Peyer's patch (tissue), 4 donors: ENCODE data around the gene CACNA1S. TPM values are rescaled to one million over a fixed set of nuclear protein-coding genes. Genes with fewer than 3 reads are reported as not detected.

Experiments
- DNase-seq, 3 donors: peaks; one replicate each; pipeline ENCODE4 v3.0.0-alpha.2; 2017 to 2019
- H3K27ac ChIP-seq, 4 donors: fragments of 200-600 bp; sonication (generic); one replicate each; pipeline ENCODE4 v1.5.1; 2016 to 2019
- H3K27me3 ChIP-seq, 2 donors: fragments of 200-600 bp; sonication (generic); one replicate each; pipeline ENCODE4 v1.5.1; 2019
- H3K36me3 ChIP-seq, 3 donors: fragments of 200-600 bp; sonication (generic); one replicate each; pipeline ENCODE4 v1.5.1; 2016 to 2019
- H3K4me1 ChIP-seq, 4 donors: fragments of 200-600 bp; sonication (generic); one replicate each; pipeline ENCODE4 v1.5.1; 2016 to 2019
- H3K4me3 ChIP-seq, 4 donors: fragments of 200-600 bp; sonication (generic); 1 replicate in 3 of 4; 2 replicates in 1 of 4; pipeline ENCODE4 v1.5.1; 2016 to 2019; ENCODE audit warnings: mild to moderate bottlenecking in 1 of 4
- H3K9me3 ChIP-seq, 4 donors: fragments of 200-600 bp; sonication (generic); one replicate each; pipeline ENCODE4 v1.5.1; 2016 to 2019; ENCODE audit warnings: mild to moderate bottlenecking in 1 of 4
- CTCF ChIP-seq, 6 experiments: fragments of 450-650 bp in 4 of 6; fragments of 200-600 bp in 2 of 6; sonication (generic) in 1 of 6; IDR thresholded peaks; one replicate each; pipeline ENCODE4 v1.5.1; 2017 to 2019; ENCODE audit warnings: antibody characterized with exemption in 6 of 6, mild to moderate bottlenecking in 3 of 6, moderate library complexity in 1 of 6
- POLR2A ChIP-seq, 2 donors: fragments of 450-650 bp; IDR thresholded peaks; one replicate each; pipeline ENCODE4 v1.5.1; 2017; ENCODE audit warnings: antibody characterized with exemption in 2 of 2, mild to moderate bottlenecking in 2 of 2, moderate library complexity in 2 of 2
- total RNA-seq, 4 donors: library from RNA; depleted of rRNA; stranded (reverse); fragments of >200 nt; gene quantifications; one replicate each; pipeline ENCODE4 v1.1.0, GENCODE V29; 2016

The CACNA1S gene
- total RNA-seq, 4 donors from 2014 or later, result not detected

- no peak for DNase-seq
- Histone ChIP-seq H3K27ac (no peak overlapping the region), H3K4me3 (no peak overlapping the region), H3K36me3 (peaks cover 0 to 50% (median 0%) of the 10 kb centered on the region in 3 donors), H3K27me3 (no peaks in the 10 kb centered on the region), H3K4me1 (no peaks in the 10 kb centered on the region), H3K9me3 (no peaks in the 10 kb centered on the region)
- TF ChIP-seq POLR2A (IDR thresholded peaks at IDR 0.05) (no peak), CTCF (IDR thresholded peaks at IDR 0.05) (no peak)
Measured at GRCh38 chr1:201146626-201147390, 34.6 kb upstream of the CACNA1S start.

GRCh38 chr1:201145816-201146215 is 33.6 kb upstream of the CACNA1S start:
- no peak for TF ChIP-seq CTCF (IDR thresholded peaks at IDR 0.05)
- no peak for TF ChIP-seq POLR2A (IDR thresholded peaks at IDR 0.05)
- no peak overlapping the region for H3K27ac ChIP-seq
- no peak for DNase-seq
- no peak overlapping the region for H3K4me3 ChIP-seq
- no peaks in the 10 kb centered on the region for H3K9me3 ChIP-seq
- peaks cover 0 to 50% (median 0%) of the 10 kb centered on the region in 3 donors for H3K36me3 ChIP-seq
- no peaks in the 10 kb centered on the region for H3K4me1 ChIP-seq
- H3K27me3 ChIP-seq, result no peaks in the 10 kb centered on the region

- Histone ChIP-seq H3K36me3 (peaks cover 0 to 56% (median 0%) of the 10 kb centered on the region in 3 donors), H3K27me3 (no peaks in the 10 kb centered on the region), H3K4me3 (no peak overlapping the region), H3K9me3 (no peaks in the 10 kb centered on the region), H3K27ac (no peak overlapping the region), H3K4me1 (no peaks in the 10 kb centered on the region)
- no peak for TF ChIP-seq POLR2A (IDR thresholded peaks at IDR 0.05)
- TF ChIP-seq CTCF (IDR thresholded peaks at IDR 0.05), result no peak
- no peak for DNase-seq
Measured at GRCh38 chr1:201145132-201145531, 32.9 kb upstream of the CACNA1S start.

- DNase-seq, result no peak
- Histone ChIP-seq H3K4me3 (no peak overlapping the region), H3K9me3 (no peaks in the 10 kb centered on the region), H3K27me3 (no peaks in the 10 kb centered on the region), H3K4me1 (no peaks in the 10 kb centered on the region), H3K27ac (no peak overlapping the region), H3K36me3 (peaks cover 0 to 56% (median 0%) of the 10 kb centered on the region in 3 donors)
- TF ChIP-seq CTCF (IDR thresholded peaks at IDR 0.05) (no peak), POLR2A (IDR thresholded peaks at IDR 0.05) (no peak)
Measured at GRCh38 chr1:201144701-201145100, 32.5 kb upstream of the CACNA1S start.

- H3K4me1 ChIP-seq, result no peaks in the 10 kb centered on the region
- no peak overlapping the region for H3K4me3 ChIP-seq
- H3K36me3 ChIP-seq, result peaks cover 0 to 56% (median 0%) of the 10 kb centered on the region in 3 donors
- DNase-seq, result no peak
- no peak for TF ChIP-seq CTCF (IDR thresholded peaks at IDR 0.05)
- TF ChIP-seq POLR2A (IDR thresholded peaks at IDR 0.05), result no peak
- H3K27me3 ChIP-seq, result no peaks in the 10 kb centered on the region
- H3K27ac ChIP-seq, result no peak overlapping the region
- H3K9me3 ChIP-seq, result no peaks in the 10 kb centered on the region
Measured at GRCh38 chr1:201143726-201144635, 31.8 kb upstream of the CACNA1S start.
